A172 (cell line): Measurements from ENCODE around the gene IQUB. TPM values are rescaled to one million over a fixed set of nuclear protein-coding genes. Genes with fewer than 3 reads are reported as not detected.
"Not testable (repeated sequence)": the region's sequence is repeated elsewhere in the genome, so short reads cannot be mapped to it uniquely, and the experiment has no call there.

ENCODE experiments used
- DNase-seq: peaks from one replicate; pipeline ENCODE4 v3.0.0-alpha.2; 2015; ENCODE audit warnings: low spot score
- total RNA-seq: library from RNA; depleted of rRNA; stranded (reverse); fragments of >200 nt; shearing (Covaris generic); gene quantifications from 2 replicates; pipeline ENCODE4 v1.2.3, GENCODE V29; 2014

IQUB gene
- total RNA-seq, 1 experiment from 2014 or later = 0.22 TPM

DNA sequence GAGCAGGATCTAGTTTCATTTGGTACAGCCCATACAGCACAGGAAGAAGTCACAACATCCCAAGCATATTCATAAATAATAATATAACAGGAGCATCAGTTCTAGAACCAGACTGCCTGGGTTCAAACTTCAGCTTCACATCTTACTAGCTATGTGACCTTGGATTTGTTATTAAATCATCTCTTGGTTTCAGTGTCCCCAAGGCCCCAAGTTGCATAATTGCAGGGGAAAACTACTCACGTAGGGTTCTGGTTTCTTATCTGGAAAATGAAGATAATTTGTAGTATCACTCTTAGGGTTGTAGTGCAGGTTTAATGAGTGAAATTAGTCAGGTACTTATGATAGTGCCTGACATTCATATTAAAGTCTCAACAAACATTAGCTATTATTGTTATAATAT, 5.5 kb upstream of the IQUB start:
- no peak for DNase-seq

DNA sequence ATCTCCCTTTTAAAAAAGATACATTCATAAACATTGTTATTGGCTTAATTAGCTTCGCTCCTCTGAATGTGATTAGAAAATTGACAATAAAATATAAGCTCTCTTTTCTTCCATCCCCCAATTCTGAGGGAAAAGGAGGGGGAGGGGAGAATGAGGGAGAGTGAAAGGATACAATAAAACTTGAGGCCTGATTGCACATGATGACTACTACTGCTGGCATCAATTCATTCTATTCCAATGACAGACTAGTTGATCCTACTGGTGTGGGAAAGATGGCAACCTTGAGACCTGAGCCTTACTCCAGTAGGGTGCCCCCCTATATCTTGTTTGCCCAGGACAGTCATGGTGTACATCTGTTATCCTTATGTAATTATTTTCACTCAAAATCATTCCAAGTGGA, 4.5 kb upstream of the IQUB start:
- peak; percentile 37 for DNase-seq

DNA sequence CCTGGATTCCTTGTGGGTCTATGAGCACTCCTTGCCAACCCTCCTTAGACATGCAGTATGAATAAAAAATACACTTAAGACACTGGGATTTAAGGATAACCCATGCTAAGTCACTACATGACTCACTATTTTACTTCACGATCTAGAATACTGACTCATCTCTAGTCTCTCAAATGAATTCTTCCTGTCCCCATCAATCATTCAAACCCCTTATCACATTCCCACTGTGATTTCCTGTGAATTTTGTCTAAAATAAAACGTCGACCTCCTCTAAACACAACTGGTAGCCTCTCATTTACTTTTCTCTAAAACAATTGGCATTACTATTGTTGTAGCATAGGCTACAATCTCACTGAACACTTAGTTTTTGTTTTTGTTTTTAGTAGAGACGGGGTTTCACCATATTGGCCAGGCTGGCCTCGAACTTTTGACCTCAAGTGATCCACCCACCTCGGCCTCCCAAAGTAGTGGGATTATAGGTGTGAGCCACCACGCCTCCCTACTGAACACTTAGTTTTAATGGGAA, 3.9 kb upstream of the IQUB start:
- peak; percentile 91 for DNase-seq

DNA sequence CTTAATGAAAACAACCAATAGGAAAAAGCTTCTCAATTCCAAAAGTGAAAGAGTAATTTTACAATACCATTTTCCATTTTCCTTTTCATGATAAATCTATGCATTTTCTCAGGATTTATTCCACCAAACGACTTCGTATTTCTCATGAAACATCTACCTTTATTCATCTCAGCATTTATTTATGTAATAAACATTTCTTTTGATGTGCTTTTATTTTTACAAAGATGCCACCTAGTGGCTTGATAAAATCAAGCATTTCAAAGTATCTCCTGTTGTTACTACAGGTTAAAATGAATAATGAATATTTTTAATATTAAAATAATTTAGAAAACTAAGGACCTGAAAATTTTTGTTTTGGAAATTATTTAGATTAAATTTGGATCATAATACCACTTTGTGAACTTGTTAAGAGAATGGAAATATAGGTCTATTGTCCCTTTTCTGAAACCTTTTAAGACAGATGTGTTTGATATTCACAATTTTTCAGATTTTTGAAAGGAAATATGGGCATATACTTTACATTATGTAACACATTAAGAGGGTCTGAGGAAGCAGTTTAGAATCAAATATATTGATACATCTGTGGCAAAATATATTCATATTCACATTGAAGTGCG, 2.7 kb upstream of the IQUB start:
- DNase-seq = peak; percentile 31

DNA sequence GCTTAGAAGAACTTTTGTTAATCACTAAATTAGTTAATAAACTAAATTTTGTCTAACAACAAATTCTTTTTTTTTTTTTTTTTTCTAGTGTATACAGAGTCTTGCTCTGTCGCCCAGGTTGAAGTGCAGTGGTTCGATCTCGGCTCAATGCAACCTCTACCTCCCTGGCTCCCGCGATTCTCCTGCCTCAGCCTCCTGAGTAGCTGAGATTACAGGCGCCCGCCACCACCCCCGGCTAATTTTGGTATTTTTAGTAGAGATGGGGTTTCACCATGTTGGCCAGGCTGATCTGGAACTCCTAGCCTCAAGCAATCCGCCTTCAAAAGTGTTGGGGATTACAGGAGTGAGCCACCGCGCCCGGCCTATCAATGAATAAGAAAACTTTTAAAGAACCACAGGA, 1.1 kb upstream of the IQUB start:
- no peak for DNase-seq

DNA sequence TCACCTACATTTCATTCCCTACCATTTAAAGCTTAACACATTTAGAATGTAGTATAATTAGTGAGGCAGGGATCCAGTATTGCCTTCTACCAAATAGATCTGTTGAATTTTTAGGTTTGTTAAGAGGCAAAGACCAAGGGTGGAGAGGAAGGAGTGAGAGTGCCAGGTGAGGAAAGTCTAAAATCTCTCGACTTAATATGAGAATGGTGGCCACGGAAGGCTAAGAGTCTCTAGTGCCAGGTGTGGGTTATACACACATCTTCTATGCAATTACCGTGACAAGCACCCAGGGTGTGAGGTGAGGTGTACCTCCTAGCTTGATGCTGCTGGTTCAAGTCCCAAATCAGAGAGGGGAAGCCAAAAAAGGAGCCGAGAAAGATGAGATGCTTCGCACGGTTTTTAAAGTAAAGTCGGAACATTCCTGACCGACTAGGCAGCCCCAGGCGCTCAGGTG, 439 bp downstream of the IQUB start:
- no peak for DNase-seq

DNA sequence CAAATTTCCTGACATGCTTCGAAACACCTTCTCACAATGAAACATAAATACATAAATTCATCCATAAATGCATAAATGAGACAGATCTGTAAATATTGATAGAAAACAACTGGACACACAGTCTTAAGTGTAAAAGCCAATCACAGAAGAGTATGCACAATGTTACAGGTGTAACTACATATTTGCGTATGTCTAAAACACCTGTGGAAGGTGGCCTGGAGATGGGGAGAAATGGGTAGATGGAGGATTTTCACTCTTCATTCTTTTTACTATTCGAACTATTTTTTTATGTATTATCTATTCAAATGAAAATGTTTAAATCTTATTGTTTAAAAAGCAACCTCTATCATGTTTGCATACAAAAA, 860 bp downstream of the IQUB start:
- no peak for DNase-seq

DNA sequence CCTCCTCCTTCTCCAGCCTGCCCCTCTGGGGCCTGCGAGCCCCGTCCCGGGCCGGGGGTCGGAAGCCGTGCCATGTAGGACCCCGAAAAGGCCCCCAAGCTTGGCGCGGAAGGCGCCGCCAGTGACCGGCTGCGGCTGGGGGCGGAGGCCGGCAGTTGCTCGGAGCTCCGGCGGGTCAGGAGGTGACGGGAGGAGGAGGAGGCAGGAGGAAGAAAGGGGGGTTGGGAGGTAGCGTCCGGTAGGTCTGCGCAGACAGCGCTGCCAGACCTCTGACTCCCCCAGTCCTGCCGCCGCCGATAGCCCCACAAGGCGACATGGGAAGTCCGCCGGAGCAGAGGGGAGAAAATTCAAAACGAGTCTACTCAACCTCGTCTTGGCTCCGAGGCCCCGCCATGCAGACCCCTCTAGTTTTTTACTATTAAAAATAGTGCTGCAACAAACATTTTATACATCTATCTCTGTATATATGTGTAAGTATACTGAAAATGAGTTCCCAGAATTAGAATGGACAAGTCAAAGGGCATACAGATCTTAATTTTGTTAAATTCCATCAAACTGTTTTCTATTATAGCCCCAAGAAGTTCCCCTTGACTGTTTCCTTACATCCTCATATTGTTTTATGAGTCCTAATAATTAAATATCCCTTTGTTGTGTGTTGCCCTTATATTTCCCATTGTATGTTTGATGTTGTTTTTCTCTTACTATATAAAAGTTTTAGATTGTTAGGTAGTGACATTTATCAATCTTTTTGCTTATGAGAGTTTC, 1.4 kb downstream of the IQUB start:
- DNase-seq = peak; percentile 48

DNA sequence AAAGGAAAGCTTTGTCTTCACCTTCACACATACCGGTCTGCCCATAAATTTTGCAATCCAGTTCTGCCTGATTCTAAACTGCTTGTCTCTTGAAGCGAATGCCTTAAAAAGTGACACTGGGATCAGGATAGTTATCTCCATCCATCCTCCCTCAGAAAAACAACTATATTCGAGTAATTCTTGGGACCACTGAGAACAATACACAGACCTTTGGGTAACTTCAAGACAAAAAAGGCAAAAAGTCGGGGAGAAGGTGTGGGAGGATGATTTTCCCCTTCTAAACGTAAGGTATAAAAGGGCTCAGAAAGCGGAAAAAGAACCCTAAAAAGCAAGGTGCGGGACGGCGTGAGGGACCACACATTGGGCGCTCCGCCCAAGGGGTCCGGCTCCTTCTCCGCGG, 2.1 kb downstream of the IQUB start:
- not testable (repeated sequence) for DNase-seq

DNA sequence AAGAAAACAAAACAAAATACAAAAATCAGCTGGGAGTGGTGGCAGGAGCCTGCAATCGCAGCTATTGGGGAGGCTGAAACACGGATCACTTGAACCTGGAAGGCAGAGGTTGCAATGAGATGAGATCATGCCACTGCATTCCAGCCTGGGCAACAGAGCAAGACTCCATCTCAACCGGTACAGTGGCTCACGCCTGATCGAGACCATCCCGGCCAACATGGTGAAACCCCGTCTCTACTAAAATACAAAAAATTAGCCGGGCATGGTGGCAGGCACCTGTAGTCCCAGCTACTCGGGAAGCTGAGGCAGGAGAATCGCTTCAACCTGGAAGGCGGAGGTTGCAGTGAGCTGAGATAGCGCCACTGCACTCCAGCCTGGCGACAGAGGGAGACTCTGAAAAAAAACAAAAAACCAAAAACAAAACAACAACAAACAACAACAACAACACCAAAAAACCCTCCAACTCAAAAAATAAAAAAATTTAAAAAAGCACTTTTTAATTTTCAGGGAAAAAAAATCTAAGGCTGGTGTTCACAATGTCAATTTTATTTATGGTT, 4.3 kb downstream of the IQUB start:
- DNase-seq = not testable (repeated sequence)

DNA sequence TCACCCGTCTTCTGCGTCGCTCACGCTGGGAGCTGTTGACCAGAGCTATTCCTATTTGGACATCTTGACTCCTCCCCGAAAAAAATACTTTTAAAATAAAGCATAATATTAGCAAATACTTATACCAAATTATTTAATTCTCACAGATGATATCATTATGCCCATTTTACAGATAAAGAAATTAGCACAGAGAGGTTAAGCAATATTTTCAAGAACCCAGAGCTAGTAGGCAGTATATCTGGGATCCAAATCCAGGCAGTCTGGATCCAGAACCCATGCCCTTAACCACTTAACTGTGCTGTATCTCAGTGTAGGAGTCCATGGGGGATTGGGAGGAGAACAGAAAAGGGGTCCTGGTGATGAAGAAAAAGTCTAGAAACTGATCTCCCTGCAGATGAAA, 6.1 kb downstream of the IQUB start:
- no peak for DNase-seq

DNA sequence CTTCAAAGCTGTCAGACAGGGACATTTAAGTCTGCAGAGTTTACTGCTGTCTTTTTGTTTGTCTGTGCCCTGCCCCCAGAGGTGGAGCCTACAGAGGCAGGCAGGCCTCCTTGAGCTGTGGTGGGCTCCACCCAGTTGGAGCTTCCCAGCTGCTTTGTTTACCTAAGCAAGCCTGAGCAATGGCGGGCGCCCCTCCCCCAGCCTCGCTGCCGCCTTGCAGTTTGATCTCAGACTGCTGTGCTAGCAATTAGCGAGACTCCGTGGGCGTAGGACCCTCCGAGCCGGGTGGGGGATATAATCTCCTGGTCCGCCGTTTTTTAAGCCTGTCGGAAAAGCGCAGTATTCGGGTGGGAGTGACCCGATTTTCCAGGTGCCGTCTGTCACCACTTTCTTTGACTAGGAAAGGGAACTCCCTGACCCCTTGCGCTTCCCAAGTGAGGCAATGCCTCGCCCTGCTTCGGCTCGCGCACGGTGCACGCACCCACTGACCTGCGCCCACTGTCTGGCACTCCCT, 6.6 kb downstream of the IQUB start:
- not testable (repeated sequence) for DNase-seq

DNA sequence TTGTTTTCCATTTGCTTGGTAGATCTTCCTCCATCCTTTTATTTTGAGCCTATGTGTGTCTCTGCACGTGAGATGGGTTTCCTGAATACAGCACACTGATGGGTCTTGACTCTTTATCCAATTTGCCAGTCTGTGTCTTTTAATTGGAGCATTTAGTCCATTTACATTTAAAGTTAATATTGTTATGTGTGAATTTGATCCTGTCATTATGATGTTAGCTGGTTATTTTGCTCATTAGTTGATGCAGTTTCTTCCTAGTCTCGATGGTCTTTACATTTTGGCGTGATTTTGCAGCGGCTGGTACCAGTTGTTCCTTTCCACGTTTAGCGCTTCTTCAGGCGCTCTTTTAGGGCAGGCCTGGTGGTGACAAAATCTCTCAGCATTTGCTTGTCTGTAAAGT, 7.9 kb downstream of the IQUB start:
- not testable (repeated sequence) for DNase-seq

DNA sequence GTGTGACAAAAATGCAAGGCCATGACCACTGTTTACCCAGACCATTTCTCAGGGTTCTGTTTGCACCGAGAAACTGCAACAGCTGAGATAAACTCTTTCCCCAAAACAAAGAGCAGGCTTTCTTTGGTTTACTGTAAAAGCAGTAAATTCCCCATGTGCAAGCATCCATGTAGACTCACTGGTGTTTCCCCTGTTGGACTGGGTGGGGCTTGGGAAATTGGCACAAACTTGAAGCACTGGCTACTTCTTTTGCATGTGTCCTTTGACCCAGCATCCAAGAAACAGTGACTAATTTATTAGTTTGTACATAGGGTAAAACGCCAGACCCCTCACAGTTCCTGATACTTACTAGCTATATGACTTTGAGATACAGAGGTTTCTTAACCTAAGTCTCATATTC, 12.3 kb downstream of the IQUB start:
- DNase-seq = peak; percentile 12

DNA sequence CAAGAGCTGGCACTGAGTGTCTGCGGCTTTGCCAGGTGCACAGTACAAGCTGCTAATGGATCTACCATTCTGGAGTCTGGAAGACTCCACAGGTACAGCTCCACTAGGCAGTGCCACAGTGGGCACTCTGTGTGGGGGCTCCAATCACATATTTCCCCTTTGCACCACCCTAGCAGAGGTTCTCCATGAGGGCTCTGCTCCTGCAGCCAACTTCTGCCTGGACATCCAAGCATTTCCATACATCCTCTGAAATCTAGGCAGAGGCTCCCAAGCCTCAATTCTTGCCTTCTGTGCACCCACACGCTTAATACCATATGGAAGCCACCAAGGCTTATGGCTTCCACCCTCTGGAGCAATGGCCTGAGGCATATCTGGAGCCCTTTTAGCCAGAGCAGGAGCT, 29.2 kb downstream of the IQUB start:
- no peak for DNase-seq

DNA sequence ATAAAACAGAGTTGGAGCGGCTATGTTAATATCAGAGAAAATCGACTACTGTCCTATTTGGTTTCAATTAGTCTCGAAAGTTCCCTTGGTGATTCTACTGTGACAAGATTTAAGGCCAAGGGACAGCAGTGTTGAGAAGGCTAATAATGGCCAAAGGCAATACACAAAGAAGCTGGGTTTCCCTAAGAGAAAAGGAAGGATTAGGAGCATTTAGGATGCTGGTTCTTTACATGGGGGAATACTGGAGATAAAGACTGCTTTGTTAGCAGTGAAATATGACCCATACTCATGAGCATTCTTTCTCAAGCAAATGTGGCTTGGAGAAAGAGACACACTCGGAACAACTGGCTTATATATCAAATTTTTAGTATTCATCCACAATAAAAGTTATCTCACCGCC, 32.2 kb downstream of the IQUB start:
- no peak for DNase-seq

DNA sequence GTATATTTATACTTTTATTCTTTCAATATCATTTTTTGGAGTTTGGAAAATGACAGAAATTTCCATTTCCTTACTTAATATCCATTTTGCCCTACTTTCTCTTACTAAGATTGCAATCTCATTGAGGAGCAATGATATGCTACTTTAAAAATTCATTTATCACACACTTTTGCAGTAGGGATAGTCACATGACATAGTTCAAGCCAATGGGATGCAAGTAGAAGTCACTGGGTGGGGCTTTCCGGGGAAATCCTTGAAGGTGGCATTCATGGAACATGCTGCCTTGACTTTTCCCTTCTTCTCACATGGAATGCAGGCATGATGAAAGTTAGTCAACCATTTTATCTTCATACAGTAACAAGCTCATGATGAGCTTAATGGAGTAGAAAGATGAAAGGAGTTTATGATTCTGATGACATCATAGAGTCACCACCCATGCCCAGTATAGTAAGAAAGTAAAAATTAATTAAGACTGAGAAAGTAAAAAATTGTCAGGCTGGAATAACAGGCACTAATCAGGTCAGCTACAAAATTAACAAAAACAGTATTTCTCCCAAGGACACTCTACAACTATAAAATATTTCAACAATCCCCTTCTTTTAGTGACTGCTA, 33.4 kb downstream of the IQUB start:
- no peak for DNase-seq

DNA sequence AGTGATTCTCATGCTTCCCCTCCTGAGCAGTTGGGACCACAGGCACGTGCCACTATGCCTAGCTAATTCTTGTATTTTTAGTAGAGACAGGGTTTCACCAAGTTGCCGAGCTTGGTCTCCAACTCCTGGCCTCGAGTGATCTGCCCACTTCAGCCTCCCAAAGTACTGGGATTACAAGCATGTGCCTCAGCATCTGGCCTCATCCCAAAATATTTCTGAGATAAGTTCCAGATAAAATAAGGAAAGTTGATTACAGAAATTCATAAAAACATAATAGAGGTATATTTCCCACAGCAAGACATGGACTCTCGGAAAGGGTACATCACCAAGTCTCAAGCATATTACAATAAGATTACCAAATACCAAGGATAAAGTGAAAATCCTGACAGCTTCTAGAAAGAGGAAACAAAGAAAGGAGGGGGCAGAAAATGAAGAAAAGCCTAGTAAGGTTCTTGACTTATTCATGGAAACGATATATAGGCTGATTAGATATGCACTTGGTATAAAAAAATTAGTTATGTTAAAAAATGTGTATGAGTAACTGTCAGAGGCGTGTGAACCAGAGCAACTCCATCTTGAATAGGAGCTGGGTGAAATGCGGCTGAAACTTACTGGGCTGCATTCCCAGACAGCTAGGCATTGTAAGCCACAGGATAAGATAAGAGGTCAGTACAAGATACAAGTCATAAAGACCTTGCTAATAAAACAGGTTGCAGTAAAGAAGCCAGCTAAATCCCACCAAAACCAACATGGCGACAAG, 35.0 kb downstream of the IQUB start:
- DNase-seq = peak; percentile 37

DNA sequence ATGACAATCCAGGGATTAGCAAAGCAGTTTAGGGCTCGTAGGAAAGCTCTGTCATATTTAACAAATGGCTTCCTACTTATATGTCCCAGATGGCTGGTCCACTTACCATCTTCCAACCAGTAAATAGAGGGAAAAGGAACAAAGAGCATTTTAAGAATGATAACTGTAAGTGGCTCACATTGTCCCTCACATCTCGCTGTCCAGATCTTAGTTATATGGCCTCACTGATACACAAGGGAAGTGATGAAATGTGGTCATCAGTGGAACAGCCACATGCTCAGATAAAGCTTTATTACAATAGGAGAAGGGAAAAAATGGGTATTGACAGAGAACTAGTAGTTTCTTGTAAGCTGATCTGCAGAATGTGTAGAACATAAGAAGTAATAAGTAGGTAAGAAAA, 35.8 kb downstream of the IQUB start:
- no peak for DNase-seq

DNA sequence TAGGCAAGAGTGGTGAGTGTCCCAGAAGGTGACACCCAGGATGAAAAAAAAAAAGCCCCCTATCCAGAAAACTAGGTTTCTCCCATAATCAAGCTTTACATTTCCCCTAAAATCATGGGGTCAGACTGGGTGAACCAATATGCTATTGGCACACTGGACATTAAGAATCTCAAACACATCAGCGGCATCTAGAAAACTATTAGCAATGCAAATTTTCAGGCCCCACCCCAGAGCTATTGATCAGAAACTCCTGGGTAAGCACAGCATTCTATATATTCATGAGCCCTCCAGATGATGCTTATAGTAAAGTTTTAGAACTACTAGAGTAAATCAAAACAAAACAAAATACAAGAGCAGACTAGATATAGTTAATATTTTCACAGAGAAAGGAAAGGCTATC, 36.4 kb downstream of the IQUB start:
- DNase-seq = no peak

DNA sequence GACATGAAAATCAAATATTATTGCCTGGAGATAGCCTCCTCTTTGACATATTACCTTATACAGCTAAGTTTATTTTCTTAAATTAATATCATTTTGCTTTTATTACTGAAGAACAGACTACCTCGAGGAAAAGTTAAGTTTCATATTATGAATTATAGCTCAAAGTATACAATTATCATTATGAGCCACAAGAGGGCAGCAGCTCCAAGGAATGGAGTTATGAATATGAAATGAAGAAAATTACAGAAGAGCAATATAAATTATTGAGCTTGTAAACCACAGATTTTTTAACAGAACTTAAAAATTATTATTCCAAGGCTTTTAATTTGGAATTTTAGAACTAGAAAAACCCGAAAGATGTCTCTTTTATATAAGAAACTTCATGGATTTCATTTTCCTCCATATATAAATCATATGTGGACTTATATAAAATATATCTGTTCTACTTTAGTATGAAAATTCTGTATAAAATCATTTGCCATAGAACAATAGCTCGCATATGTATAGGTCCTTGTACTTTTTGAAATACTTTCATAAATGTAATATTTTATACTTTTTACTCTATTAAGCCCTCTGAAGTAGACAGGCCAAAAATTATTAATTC, 40.1 kb downstream of the IQUB start:
- DNase-seq = peak; percentile 11
